HepG2 (cell line): ENCODE results near the gene OSBPL8. TPM values are rescaled to one million over a fixed set of nuclear protein-coding genes. Genes with fewer than 3 reads are reported as not detected.

ENCODE experiments used
- ATAC-seq: fragments of 200-7000 bp; cut with Tn5 transposase; 3 replicates; pipeline ENCODE4 v1.9.1; 2020; ENCODE audit warnings: mild to moderate bottlenecking, moderate library complexity
- BruUV-seq: library from RNA; stranded (reverse); fragments of 400-500 nt; replicated peaks from 2 replicates; lab custom pipeline; 2021; lab: Mats Ljungman, UMichigan
- CTCF ChIA-PET: fragments of 300-600 bp; formaldehyde crosslinking; extraction: SDS; loops from one replicate; lab custom pipeline; 2021; ENCODE audit warnings: low total read pairs, inconsistent platforms, low intra/inter-chr PET ratio; lab: Yijun Ruan, JAX
- POLR2A ChIA-PET: fragments of 350-600 bp; sonication (Branson Sonifier 250); formaldehyde crosslinking; loops from one replicate; lab custom pipeline; 2020; ENCODE audit warnings: antibody characterized with exemption, inconsistent platforms; lab: Yijun Ruan, JAX
- DNase-seq: peaks from one replicate; pipeline ENCODE4 v3.0.0-alpha.2; 2015; ENCODE audit warnings: low spot score
- FAIRE-seq: peaks from 3 replicates; lab custom pipeline; 2011; peaks lifted over from hg19 to GRCh38; lab: Jason Lieb, UNC
- H2AFZ ChIP-seq: one replicate; pipeline ENCODE4 v1.6.1; 2011; ENCODE audit warnings: low read length, inconsistent platforms
- H3K27ac ChIP-seq: fragments of 300-600 bp; 3 replicates; pipeline ENCODE4 v1.8.0; 2011; ENCODE audit warnings: mixed run types, mild to moderate bottlenecking, mixed read lengths, low read length, inconsistent platforms; ENCODE audit not compliant: insufficient read depth; ENCODE audit errors: extremely low read length
- H3K27me3 ChIP-seq, 2 experiments: fragments of 200-600 bp in 1 of 2; 2 replicates in 1 of 2; 3 replicates in 1 of 2; pipeline versions ENCODE4 v1.6.0 to v1.8.0; 2011; ENCODE audit warnings: low read length in 2 of 2, mild to moderate bottlenecking in 2 of 2, moderate library complexity in 2 of 2, inconsistent platforms in 1 of 2; ENCODE audit not compliant: insufficient read depth in 2 of 2, control insufficient read depth in 1 of 2
- H3K36me3 ChIP-seq, 2 experiments: fragments of 200-600 bp in 1 of 2; replicated peaks in 1 of 2; 2 replicates in 1 of 2; 3 replicates in 1 of 2; pipeline versions ENCODE4 v1.5.1 to v1.8.0; 2011; ENCODE audit warnings: low read length in 2 of 2, inconsistent platforms in 1 of 2; ENCODE audit not compliant: insufficient read depth in 2 of 2, control insufficient read depth in 1 of 2
- H3K4me1 ChIP-seq: 2 replicates; pipeline ENCODE4 v1.5.1; 2012; ENCODE audit warnings: low read length, inconsistent platforms; ENCODE audit not compliant: insufficient read depth
- H3K4me2 ChIP-seq: 2 replicates; pipeline ENCODE4 v1.6.0; 2011; ENCODE audit warnings: low read depth, low read length, inconsistent platforms
- H3K4me3 ChIP-seq, 3 experiments: fragments of 200-600 bp in 1 of 3; sonication (generic), shearing (Covaris generic) in 1 of 3; replicated peaks in 1 of 3; 2 replicates each; pipeline ENCODE4 v1.5.1; 2011 to 2016; ENCODE audit warnings: low read length in 3 of 3, inconsistent platforms in 2 of 3, low read depth in 2 of 3, mild to moderate bottlenecking in 2 of 3, control low read depth in 1 of 3, mixed read lengths in 1 of 3; ENCODE audit not compliant: insufficient read depth in 1 of 3
- H3K79me2 ChIP-seq: one replicate; pipeline ENCODE4 v1.6.1; 2011; ENCODE audit warnings: low read length, inconsistent platforms; ENCODE audit not compliant: insufficient read depth
- H3K9ac ChIP-seq: 2 replicates; pipeline ENCODE4 v1.6.0; 2011; ENCODE audit warnings: mild to moderate bottlenecking, low read depth, low read length, inconsistent platforms; ENCODE audit not compliant: insufficient read depth
- H3K9me3 ChIP-seq: 2 replicates; pipeline ENCODE4 v1.5.1; 2012; ENCODE audit warnings: mild to moderate bottlenecking, low read length
- H4K20me1 ChIP-seq: 2 replicates; pipeline ENCODE4 v1.6.0; 2011; ENCODE audit warnings: inconsistent platforms, mild to moderate bottlenecking, low read length, moderate library complexity; ENCODE audit not compliant: insufficient read depth
- BHLHE40 ChIP-seq: IDR thresholded peaks from 2 replicates; pipeline ENCODE4 v1.6.1; 2011; ENCODE audit warnings: low read length, improper control_type of control experiment
- CREB1 ChIP-seq, 2 experiments: fragments of 450-650 bp in 1 of 2; IDR thresholded peaks; 2 replicates each; pipeline ENCODE4 v1.6.1; 2016 to 2017; ENCODE audit warnings: control low read depth in 1 of 2, mild to moderate bottlenecking in 1 of 2, missing compliant biosample characterization in 1 of 2, missing genetic modification characterization in 1 of 2
- EEA1 ChIP-seq: sonication (generic); formaldehyde crosslinking; IDR thresholded peaks from 2 replicates; pipeline ENCODE4 v1.5.1; 2020; ENCODE audit warnings: mild to moderate bottlenecking, missing genetic modification reagents, borderline replicate concordance
- IKZF1 ChIP-seq: fragments of 450-650 bp; IDR thresholded peaks from 2 replicates; pipeline ENCODE4 v1.7.1; 2016
- MTERF4 ChIP-seq: sonication (generic); formaldehyde crosslinking; IDR thresholded peaks from 2 replicates; pipeline ENCODE4 v1.8.0; 2023; ENCODE audit warnings: mild to moderate bottlenecking, missing genetic modification reagents
- ZBED4 ChIP-seq: sonication (generic); formaldehyde crosslinking; IDR thresholded peaks from 2 replicates; pipeline ENCODE4 v1.4.0; 2020; ENCODE audit warnings: missing genetic modification reagents, borderline replicate concordance
- ZBTB20 ChIP-seq: sonication (generic); formaldehyde crosslinking; IDR thresholded peaks from 2 replicates; pipeline ENCODE4 v1.8.1; 2023; ENCODE audit warnings: missing genetic modification reagents, low read depth, mild to moderate bottlenecking, borderline replicate concordance
- ZBTB38 ChIP-seq: sonication (generic); formaldehyde crosslinking; IDR thresholded peaks from 2 replicates; pipeline ENCODE4 v1.5.1; 2020; ENCODE audit warnings: mild to moderate bottlenecking, missing genetic modification reagents
- ZFP41 ChIP-seq: sonication (generic); formaldehyde crosslinking; IDR thresholded peaks from 2 replicates; pipeline ENCODE4 v1.4.0; 2020; ENCODE audit warnings: mild to moderate bottlenecking, missing genetic modification reagents, borderline replicate concordance
- ZKSCAN5 ChIP-seq: sonication (generic); formaldehyde crosslinking; IDR thresholded peaks from 2 replicates; pipeline ENCODE4 v1.5.1; 2020; ENCODE audit warnings: mild to moderate bottlenecking, missing genetic modification reagents
- ZNF331 ChIP-seq: sonication (generic); formaldehyde crosslinking; IDR thresholded peaks from 2 replicates; pipeline ENCODE4 v1.4.0; 2020; ENCODE audit warnings: missing genetic modification reagents
- ZNF580 ChIP-seq: IDR thresholded peaks from 2 replicates; pipeline ENCODE4 v1.6.1; 2016; ENCODE audit warnings: low read depth, borderline replicate concordance
- WGBS: methylation state at CpG from one replicate; pipeline ENCODE4 v1.1.6; 2017; ENCODE audit warnings: low lambda C conversion rate; 5-methylcytosine and 5-hydroxymethylcytosine counted together
- in situ Hi-C: cut with HindIII; loops from 2 replicates; pipeline ENCODE4 v1.10.0; 2017; ENCODE audit warnings: low pct_unique_long_range_greater_than_20kb; ENCODE audit not compliant: extremely low pct_ligation_motif_present
- intact Hi-C: fragments of 100-400 bp; cut with micrococcal nuclease; formaldehyde crosslinking; loops from one replicate; pipeline ENCODE4 v1.10.0; 2022; ENCODE audit not compliant: unreplicated experiment
- polyA plus RNA-seq, 8 experiments: library from polyadenylated mRNA; depleted of rRNA in 3 of 8; stranded (reverse) in 7 of 8; unstranded in 1 of 8; fragments of >200 nt; fragmentation: Illumina TruSeq in 4 of 8; extraction: Trizol in 4 of 8; gene quantifications; 2 replicates each; pipeline versions ENCODE4 v1.2.1 to v1.2.3, GENCODE V29; 2011 to 2016; ENCODE audit warnings: low read depth in 4 of 8, missing spikeins in 1 of 8, mixed read lengths in 1 of 8; ENCODE audit not compliant: insufficient read depth in 1 of 8
- total RNA-seq, 5 experiments: library from RNA; depleted of rRNA; stranded (reverse); fragments of >200 nt; fragmentation: Illumina TruSeq; extraction: Trizol; gene quantifications; 2 replicates each; pipeline ENCODE4 v1.2.3, GENCODE V29; 2016; ENCODE audit warnings: low read depth in 1 of 5
- TF ChIP-seq, protein P1 (sequence below): sonication (generic); formaldehyde crosslinking; IDR thresholded peaks from 2 replicates; pipeline ENCODE4 v1.5.1; 2020; ENCODE audit warnings: mild to moderate bottlenecking, missing genetic modification reagents, borderline replicate concordance

Gene OSBPL8
- total and polyA plus RNA-seq, 2 of the 13 experiments (the other 11 are each of a cell fraction or from before 2014, with no cell fraction given): 11.0 to 33.9 TPM

DNA sequence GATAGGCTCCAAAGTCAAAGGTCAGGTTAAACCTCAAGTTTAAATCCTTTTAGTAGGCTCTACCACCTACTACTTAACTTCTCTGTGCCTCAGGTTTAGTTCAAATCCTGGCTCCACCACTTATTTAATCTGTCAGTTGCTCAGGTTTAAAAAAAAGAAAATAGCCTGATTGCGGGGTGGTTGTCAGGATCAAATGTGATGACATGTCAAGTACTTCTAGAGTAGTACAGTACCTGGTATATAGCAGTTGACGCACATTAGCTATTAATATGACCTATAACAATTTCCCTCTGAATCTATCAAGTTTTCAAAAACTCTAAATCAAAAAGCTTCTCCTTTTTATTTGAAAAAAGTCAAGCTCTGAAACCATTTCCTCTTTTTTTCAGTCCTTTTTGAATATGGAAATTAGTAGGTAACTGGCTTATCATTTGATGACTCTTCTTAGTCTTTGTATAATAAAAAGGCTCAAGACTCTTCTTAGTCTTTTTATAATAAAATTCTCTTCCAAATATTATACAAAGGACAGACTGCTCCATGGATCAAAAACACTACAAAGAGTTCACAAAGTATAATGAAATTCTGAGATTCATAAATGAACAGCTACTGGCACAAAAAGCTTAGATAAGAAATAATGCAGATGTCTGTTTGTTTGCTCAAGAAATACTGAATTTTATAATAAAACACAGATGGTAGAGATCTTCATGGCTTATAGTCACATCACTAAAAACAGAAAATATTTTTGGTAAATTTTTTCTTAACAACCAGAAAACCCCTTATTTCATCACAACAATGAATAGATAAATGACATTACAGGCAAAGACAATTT is 5.0 kb downstream of the OSBPL8 start:
- Histone ChIP-seq H2AFZ (no peak overlapping the region), H3K27ac (no peak overlapping the region), H3K4me3 (no peak overlapping the region), H3K4me2 (no peak overlapping the region), H3K27me3 (no peaks in the 10 kb centered on the region; a peak in 1 of 5 replicates), H3K9ac (no peak overlapping the region), H4K20me1 (no peaks in the 10 kb centered on the region), H3K36me3 (no peaks in the 10 kb centered on the region), H3K79me2 (peaks cover 65% of the 10 kb centered on the region), H3K9me3 (no peaks in the 10 kb centered on the region), H3K4me1 (peaks cover 16% of the 10 kb centered on the region)
- DNase-seq (no peak), FAIRE-seq (no peak), ATAC-seq (no peak)
- CTCF ChIA-PET: no interaction called here
- in situ Hi-C loops (no loop called here), intact Hi-C loops (no loop called here)
- POLR2A ChIA-PET: no interaction called here
- no TSS peak for BruUV-seq
- 98% methylated on average over 2 of the region's 2 CpGs for WGBS
- TF ChIP-seq ZBTB38 (CRISPR knock-in tag): no peak
- no peak for TF ChIP-seq IKZF1
- no peak for TF ChIP-seq ZKSCAN5 (CRISPR knock-in tag)
- TF ChIP-seq, protein P1, sequence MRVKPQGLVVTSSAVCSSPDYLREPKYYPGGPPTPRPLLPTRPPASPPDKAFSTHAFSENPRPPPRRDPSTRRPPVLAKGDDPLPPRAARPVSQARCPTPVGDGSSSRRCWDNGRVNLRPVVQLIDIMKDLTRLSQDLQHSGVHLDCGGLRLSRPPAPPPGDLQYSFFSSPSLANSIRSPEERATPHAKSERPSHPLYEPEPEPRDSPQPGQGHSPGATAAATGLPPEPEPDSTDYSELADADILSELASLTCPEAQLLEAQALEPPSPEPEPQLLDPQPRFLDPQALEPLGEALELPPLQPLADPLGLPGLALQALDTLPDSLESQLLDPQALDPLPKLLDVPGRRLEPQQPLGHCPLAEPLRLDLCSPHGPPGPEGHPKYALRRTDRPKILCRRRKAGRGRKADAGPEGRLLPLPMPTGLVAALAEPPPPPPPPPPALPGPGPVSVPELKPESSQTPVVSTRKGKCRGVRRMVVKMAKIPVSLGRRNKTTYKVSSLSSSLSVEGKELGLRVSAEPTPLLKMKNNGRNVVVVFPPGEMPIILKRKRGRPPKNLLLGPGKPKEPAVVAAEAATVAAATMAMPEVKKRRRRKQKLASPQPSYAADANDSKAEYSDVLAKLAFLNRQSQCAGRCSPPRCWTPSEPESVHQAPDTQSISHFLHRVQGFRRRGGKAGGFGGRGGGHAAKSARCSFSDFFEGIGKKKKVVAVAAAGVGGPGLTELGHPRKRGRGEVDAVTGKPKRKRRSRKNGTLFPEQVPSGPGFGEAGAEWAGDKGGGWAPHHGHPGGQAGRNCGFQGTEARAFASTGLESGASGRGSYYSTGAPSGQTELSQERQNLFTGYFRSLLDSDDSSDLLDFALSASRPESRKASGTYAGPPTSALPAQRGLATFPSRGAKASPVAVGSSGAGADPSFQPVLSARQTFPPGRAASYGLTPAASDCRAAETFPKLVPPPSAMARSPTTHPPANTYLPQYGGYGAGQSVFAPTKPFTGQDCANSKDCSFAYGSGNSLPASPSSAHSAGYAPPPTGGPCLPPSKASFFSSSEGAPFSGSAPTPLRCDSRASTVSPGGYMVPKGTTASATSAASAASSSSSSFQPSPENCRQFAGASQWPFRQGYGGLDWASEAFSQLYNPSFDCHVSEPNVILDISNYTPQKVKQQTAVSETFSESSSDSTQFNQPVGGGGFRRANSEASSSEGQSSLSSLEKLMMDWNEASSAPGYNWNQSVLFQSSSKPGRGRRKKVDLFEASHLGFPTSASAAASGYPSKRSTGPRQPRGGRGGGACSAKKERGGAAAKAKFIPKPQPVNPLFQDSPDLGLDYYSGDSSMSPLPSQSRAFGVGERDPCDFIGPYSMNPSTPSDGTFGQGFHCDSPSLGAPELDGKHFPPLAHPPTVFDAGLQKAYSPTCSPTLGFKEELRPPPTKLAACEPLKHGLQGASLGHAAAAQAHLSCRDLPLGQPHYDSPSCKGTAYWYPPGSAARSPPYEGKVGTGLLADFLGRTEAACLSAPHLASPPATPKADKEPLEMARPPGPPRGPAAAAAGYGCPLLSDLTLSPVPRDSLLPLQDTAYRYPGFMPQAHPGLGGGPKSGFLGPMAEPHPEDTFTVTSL (CRISPR knock-in tag): no peak
- no peak for TF ChIP-seq ZNF331
- no peak for TF ChIP-seq ZNF580 (CRISPR knock-in tag)
- no peak for TF ChIP-seq ZBED4 (CRISPR knock-in tag)
- TF ChIP-seq CREB1 (IDR thresholded peaks at IDR 0.05): no peak
- no peak for TF ChIP-seq CREB1 (CRISPR knock-in tag; IDR thresholded peaks at IDR 0.05)
- TF ChIP-seq BHLHE40: no peak
- no peak for TF ChIP-seq ZFP41
- no peak for TF ChIP-seq MTERF4 (CRISPR knock-in tag)
- no peak for TF ChIP-seq ZBTB20 (CRISPR knock-in tag)
- no peak for TF ChIP-seq EEA1 (CRISPR knock-in tag)
